Naive thymus-derived CD4-positive, alpha-beta T cell (primary cell): Measurements from ENCODE around the gene SREBF2. TPM values are rescaled to one million over a fixed set of nuclear protein-coding genes. Genes with fewer than 3 reads are reported as not detected.

Experiments
- ATAC-seq: fragments of 150-1000 bp; cut with Tn5 transposase; 2 replicates; pipeline ENCODE4 v1.10.0; 2021; ENCODE audit warnings: mild to moderate bottlenecking, moderate library complexity
- CTCF ChIA-PET: fragments of 350-600 bp; sonication (Branson Sonifier 250); formaldehyde crosslinking; loops from one replicate; lab custom pipeline; 2021; ENCODE audit warnings: antibody characterized with exemption; lab: Charles Lee
- POLR2A ChIA-PET: fragments of 350-600 bp; sonication (Branson Sonifier 250); formaldehyde crosslinking; loops from one replicate; lab custom pipeline; 2021; ENCODE audit warnings: antibody characterized with exemption, inconsistent platforms; lab: Charles Lee
- DNase-seq, 9 donors: peaks; one replicate each; pipeline versions ENCODE4 v3.0.0 to v3.0.0-alpha.2; 2020 to 2022; ENCODE audit warnings: mixed read lengths in 1 of 9
- H3K27ac ChIP-seq: one replicate; pipeline ENCODE4 v1.7.0; 2013; ENCODE audit warnings: mild to moderate bottlenecking, low read depth, low read length, moderate library complexity
- H3K27me3 ChIP-seq, 2 donors: one replicate each; pipeline ENCODE4 v1.7.0; 2013; ENCODE audit warnings: low read length in 2 of 2, mild to moderate bottlenecking in 2 of 2, moderate library complexity in 2 of 2; ENCODE audit not compliant: control insufficient read depth in 2 of 2, insufficient read depth in 2 of 2
- H3K36me3 ChIP-seq, 3 experiments: 1 replicate in 2 of 3; 2 replicates in 1 of 3; pipeline ENCODE4 v1.7.0; 2013; ENCODE audit warnings: low read length in 3 of 3, mild to moderate bottlenecking in 3 of 3, moderate library complexity in 1 of 3; ENCODE audit not compliant: insufficient read depth in 3 of 3, control insufficient read depth in 2 of 3
- H3K4me1 ChIP-seq, 2 donors: one replicate each; pipeline ENCODE4 v1.7.0; 2013; ENCODE audit warnings: low read length in 2 of 2, mild to moderate bottlenecking in 2 of 2, moderate library complexity in 1 of 2; ENCODE audit not compliant: control insufficient read depth in 2 of 2, insufficient read depth in 2 of 2
- H3K4me3 ChIP-seq: 2 replicates; pipeline ENCODE4 v1.7.0; 2013; ENCODE audit warnings: mild to moderate bottlenecking, low read length
- H3K9me3 ChIP-seq, 3 experiments: 1 replicate in 2 of 3; 2 replicates in 1 of 3; pipeline ENCODE4 v1.7.0; 2013; ENCODE audit warnings: low read length in 3 of 3; ENCODE audit not compliant: control insufficient read depth in 2 of 3
- H3K27ac Mint-ChIP-seq, 9 donors: one replicate each; pipeline ENCODE4 v1.8.0; 2020 to 2022; ENCODE audit warnings: mixed read lengths in 9 of 9, mild to moderate bottlenecking in 8 of 9, moderate library complexity in 5 of 9, inconsistent platforms in 2 of 9
- H3K27me3 Mint-ChIP-seq, 5 donors: one replicate each; pipeline ENCODE4 v1.8.0; 2021 to 2022; ENCODE audit warnings: mixed read lengths in 5 of 5, mild to moderate bottlenecking in 1 of 5
- H3K36me3 Mint-ChIP-seq, 5 donors: one replicate each; pipeline ENCODE4 v1.8.0; 2020 to 2022; ENCODE audit warnings: mixed read lengths in 5 of 5, mild to moderate bottlenecking in 3 of 5, inconsistent platforms in 1 of 5
- H3K4me1 Mint-ChIP-seq, 7 donors: one replicate each; pipeline ENCODE4 v1.8.0; 2020 to 2022; ENCODE audit warnings: mixed read lengths in 7 of 7, mild to moderate bottlenecking in 3 of 7, inconsistent platforms in 1 of 7
- H3K4me3 Mint-ChIP-seq, 10 donors: one replicate each; pipeline ENCODE4 v1.8.0; 2020 to 2022; ENCODE audit warnings: mild to moderate bottlenecking in 10 of 10, mixed read lengths in 10 of 10, moderate library complexity in 6 of 10, inconsistent platforms in 2 of 10
- H3K9me3 Mint-ChIP-seq, 11 donors: one replicate each; pipeline ENCODE4 v1.8.0; 2020 to 2022; ENCODE audit warnings: mixed read lengths in 11 of 11, mild to moderate bottlenecking in 4 of 11, inconsistent platforms in 1 of 11, moderate library complexity in 1 of 11
- intact Hi-C, 2 donors: fragments of 100-400 bp; cut with micrococcal nuclease; formaldehyde crosslinking; loops; one replicate each; pipeline ENCODE4 v1.15.1; 2023
- polyA plus RNA-seq, 2 donors: library from polyadenylated mRNA; unstranded; fragments of 300-500 nt; fragmentation: Illumina TruSeq; gene quantifications; one replicate each; pipeline ENCODE4 v1.2.3, GENCODE V29; 2021
- total RNA-seq, 6 experiments: library from RNA in 5 of 6; stranded (reverse) in 5 of 6; gene quantifications; 1 replicate in 5 of 6; 2 replicates in 1 of 6; pipeline ENCODE4 v1.2.3 and lab custom pipeline; 2021 to 2026

SREBF2 gene
- total and polyA plus RNA-seq, 7 experiments from 2014 or later = 17.4 to 117 (median 84.0) TPM

GRCh38 chr22:41905411-41906202 is 72.7 kb downstream of the SREBF2 start:
- Histone ChIP-seq H3K9me3 (no peaks in the 10 kb centered on the region), H3K4me3 (no peak overlapping the region), H3K27ac (no peak overlapping the region), H3K36me3 (peaks cover 0 to 46% (median 0%) of the 10 kb centered on the region in 3 experiments), H3K4me1 (peaks cover 14 to 19% of the 10 kb centered on the region in 2 donors), H3K27me3 (no peaks in the 10 kb centered on the region)
- no peak for DNase-seq
- Mint-ChIP-seq H3K9me3 (no peaks in the 10 kb centered on the region), H3K27me3 (peaks cover 4 to 14% (median 5%) of the 10 kb centered on the region in 5 donors), H3K4me1 (peaks cover 4 to 21% (median 18%) of the 10 kb centered on the region in 7 donors), H3K27ac (peak overlapping the region in 2 of 9 donors; percentile 9 to 83), H3K4me3 (no peak overlapping the region), H3K36me3 (peaks cover 0 to 12% (median 0%) of the 10 kb centered on the region in 5 donors)
- ChIA-PET POLR2A (interaction anchor here (0.9 to 1.2 kb wide), 2 partner anchors 20 to 160 kb away, joined by 3 read pairs; no protein-coding TSS in a partner anchor), CTCF (interaction anchor here (0.5 to 1.5 kb wide), 2 partner anchors 106 to 208 kb away, joined by 4 to 5 read pairs; no protein-coding TSS in a partner anchor)
- ATAC-seq = no peak
- intact Hi-C loops = loop anchor here in 1 of 2 donors (5.0 kb wide), 1 partner anchor 33 kb away; no protein-coding TSS in a partner anchor

- Mint-ChIP-seq H3K27ac (no peak overlapping the region), H3K9me3 (no peaks in the 10 kb centered on the region), H3K27me3 (peaks cover 11 to 22% (median 12%) of the 10 kb centered on the region in 5 donors), H3K36me3 (peaks cover 0 to 12% (median 0%) of the 10 kb centered on the region in 5 donors), H3K4me3 (no peak overlapping the region), H3K4me1 (peaks cover 4 to 26% (median 23%) of the 10 kb centered on the region in 7 donors)
- ATAC-seq (no peak), DNase-seq (no peak)
- Histone ChIP-seq H3K27ac (no peak overlapping the region), H3K36me3 (peaks cover 0 to 38% (median 0%) of the 10 kb centered on the region in 3 experiments), H3K4me1 (peaks cover 14 to 19% of the 10 kb centered on the region in 2 donors), H3K9me3 (no peaks in the 10 kb centered on the region), H3K4me3 (no peak overlapping the region), H3K27me3 (peaks cover 0 to 6% of the 10 kb centered on the region in 2 donors)
- intact Hi-C loops = loop anchor here (1.0 to 5.0 kb wide), 2 partner anchors 34 to 35 kb away; no protein-coding TSS in a partner anchor
- ChIA-PET CTCF (interaction anchor here (0.6 to 1.6 kb wide), 3 partner anchors 34 to 209 kb away, joined by 5 read pairs; no protein-coding TSS in a partner anchor), POLR2A (no interaction called here)
These were observed 73.9 kb downstream of the SREBF2 start for GRCh38 chr22:41906822-41907221.

DNA sequence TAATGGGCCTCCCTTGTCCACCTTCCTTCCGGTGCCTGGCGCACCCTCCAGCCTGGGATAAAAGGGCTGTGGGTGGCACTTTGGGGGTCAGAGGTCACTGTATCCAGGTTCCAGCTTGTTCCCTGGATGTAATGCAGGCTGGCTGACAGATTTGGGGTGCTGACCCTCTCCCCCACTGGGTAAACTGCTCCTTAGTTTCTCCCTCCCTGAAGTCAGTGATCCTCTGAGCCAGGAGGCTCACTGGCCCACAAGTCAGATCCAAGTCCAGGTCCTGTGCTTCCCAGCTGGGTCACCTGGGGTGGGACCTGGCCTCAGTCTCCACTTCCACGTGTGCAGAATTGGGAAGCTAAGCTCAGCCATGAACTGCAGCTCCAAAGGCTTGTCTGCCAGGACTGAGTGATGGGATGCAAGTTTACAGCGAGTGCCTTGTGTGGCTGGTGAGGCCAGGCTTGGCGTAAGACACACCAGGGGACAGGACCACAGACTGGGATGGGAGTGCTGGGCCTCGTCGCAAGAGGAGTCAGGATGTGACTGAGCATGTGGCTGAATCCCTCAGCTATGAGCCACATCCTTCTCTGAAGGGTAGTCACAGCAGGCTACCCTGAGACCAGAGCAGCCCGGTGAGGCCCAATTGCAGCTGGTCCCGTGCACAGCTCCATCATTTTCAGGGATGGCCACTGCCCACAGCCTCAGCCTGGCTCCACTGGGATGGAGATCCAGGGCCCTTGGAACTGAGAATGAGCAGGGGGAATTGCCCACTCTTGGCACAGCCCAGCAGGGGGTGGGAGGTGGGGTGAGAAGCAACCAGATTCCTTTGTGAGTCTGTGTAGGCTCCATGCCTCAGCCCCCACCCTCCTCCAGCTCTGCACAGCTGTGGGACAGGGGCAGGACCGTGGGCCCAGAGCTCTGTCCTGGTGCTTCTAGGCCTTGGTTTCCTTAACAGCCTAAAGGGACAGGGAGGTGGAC is 74.8 kb downstream of the SREBF2 start:
- peaks cover 17 to 31% (median 19%) of the 10 kb centered on the region in 5 donors for H3K27me3 Mint-ChIP-seq
- peaks cover 4 to 26% (median 25%) of the 10 kb centered on the region in 7 donors for H3K4me1 Mint-ChIP-seq
- Histone ChIP-seq H3K36me3 (peaks cover 0 to 31% (median 0%) of the 10 kb centered on the region in 3 experiments), H3K9me3 (no peaks in the 10 kb centered on the region), H3K4me3 (no peak overlapping the region), H3K27ac (no peak overlapping the region), H3K27me3 (peaks cover 4 to 10% of the 10 kb centered on the region in 2 donors), H3K4me1 (peaks cover 14 to 19% of the 10 kb centered on the region in 2 donors)
- DNase-seq (no peak), ATAC-seq (no peak)
- intact Hi-C loops = loop anchor here (1.0 to 5.0 kb wide), 2 partner anchors 34 to 35 kb away; no protein-coding TSS in a partner anchor
- peak overlapping the region in 3 of 10 donors; percentile 58 to 83 (median 79) for H3K4me3 Mint-ChIP-seq
- no peaks in the 10 kb centered on the region for H3K9me3 Mint-ChIP-seq
- peak overlapping the region in 4 of 9 donors; percentile 9 to 63 (median 45) for H3K27ac Mint-ChIP-seq
- H3K36me3 Mint-ChIP-seq = peaks cover 0 to 12% (median 0%) of the 10 kb centered on the region in 5 donors
- POLR2A ChIA-PET = interaction anchor here (0.9 to 1.3 kb wide), 3 partner anchors 17 to 75 kb away, joined by 3 to 5 read pairs (median 4); partner anchors contain the start of gene SREBF2
- CTCF ChIA-PET = interaction anchor here (0.6 to 1.6 kb wide), 3 partner anchors 26 to 530 kb away, joined by 3 to 5 read pairs (median 3); no protein-coding TSS in a partner anchor

DNA sequence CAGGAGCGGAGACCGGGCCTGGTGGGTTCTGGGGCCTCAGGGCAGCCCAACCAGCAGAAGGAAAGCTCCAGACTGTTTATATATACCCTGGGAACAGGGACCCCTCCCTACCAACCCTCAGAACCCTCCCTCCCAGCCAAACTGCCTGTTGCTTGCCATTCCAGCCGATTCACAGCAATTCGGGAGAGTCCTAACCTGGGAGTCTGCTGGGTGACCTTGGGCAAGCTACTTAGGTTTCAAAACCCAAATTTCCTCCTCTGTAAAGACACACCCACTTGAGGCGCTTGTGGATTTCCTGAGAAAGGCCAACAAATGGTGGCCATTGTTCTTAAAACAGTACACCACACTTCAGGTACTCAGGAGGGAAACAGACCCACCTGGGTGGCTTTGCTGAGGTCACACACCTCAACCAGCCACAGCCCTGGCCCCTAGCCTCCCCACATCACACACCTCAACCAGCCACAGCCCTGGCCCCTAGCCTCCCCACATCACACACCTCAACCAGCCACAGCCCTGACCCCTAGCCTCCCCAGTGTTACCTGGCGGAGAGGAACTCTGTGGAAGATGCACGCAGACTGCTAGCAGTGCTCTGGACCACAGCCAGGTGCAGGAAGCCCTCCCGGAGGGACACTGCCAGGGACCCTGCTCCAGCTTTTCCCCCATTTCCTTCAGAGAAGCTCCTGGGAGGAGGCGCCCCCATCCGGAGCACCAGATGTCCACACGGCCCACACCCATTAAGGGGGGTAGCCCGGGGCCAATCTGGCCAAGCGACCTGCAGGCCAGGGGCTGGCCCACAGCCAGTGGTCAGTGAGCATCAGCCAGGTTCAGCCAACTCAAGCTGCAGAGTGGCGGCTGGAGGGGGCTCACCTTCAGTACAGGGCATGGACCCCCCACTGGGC is 75.8 kb downstream of the SREBF2 start:
- H3K4me3 Mint-ChIP-seq = peak overlapping the region; percentile 41 to 83 (median 68)
- Histone ChIP-seq H3K9me3 (no peaks in the 10 kb centered on the region), H3K27ac (no peak overlapping the region), H3K27me3 (peaks cover 7 to 17% of the 10 kb centered on the region in 2 donors), H3K4me3 (no peak overlapping the region), H3K36me3 (peaks cover 0 to 23% (median 0%) of the 10 kb centered on the region in 3 experiments), H3K4me1 (peaks cover 14 to 19% of the 10 kb centered on the region in 2 donors)
- DNase-seq = peak in 1 of 9 donors; percentile 26
- peaks cover 0 to 10% (median 0%) of the 10 kb centered on the region in 5 donors for H3K36me3 Mint-ChIP-seq
- H3K27me3 Mint-ChIP-seq = peaks cover 25 to 39% (median 26%) of the 10 kb centered on the region in 5 donors
- ChIA-PET POLR2A (interaction anchor here (0.7 to 1.4 kb wide), 5 partner anchors 16 to 76 kb away, joined by 3 to 6 read pairs (median 4); partner anchors contain the start of genes SREBF2 and TNFRSF13C), CTCF (interaction anchor here (0.6 kb wide), 1 partner anchor 531 kb away, joined by 3 read pairs; no protein-coding TSS in a partner anchor)
- H3K9me3 Mint-ChIP-seq = no peaks in the 10 kb centered on the region
- peak; percentile 25 for ATAC-seq
- H3K27ac Mint-ChIP-seq = peak overlapping the region in 7 of 9 donors; percentile 4 to 74 (median 58)
- intact Hi-C loops = loop anchor here in 1 of 2 donors (5.0 kb wide), 1 partner anchor 36 kb away; no protein-coding TSS in a partner anchor
- peaks cover 4 to 27% (median 25%) of the 10 kb centered on the region in 7 donors for H3K4me1 Mint-ChIP-seq
